Left forelimb (tissue), 1 donor: ENCODE measurements around the gene ATAD3B.
"Not testable (repeated sequence)": the region's sequence is repeated elsewhere in the genome, so short reads cannot be mapped to it uniquely, and the experiment has no call there.

ENCODE experiments used
- DNase-seq: peaks from one replicate; pipeline ENCODE4 v3.0.0-alpha.2; 2018; ENCODE audit warnings: low spot score

Gene ATAD3B

DNA sequence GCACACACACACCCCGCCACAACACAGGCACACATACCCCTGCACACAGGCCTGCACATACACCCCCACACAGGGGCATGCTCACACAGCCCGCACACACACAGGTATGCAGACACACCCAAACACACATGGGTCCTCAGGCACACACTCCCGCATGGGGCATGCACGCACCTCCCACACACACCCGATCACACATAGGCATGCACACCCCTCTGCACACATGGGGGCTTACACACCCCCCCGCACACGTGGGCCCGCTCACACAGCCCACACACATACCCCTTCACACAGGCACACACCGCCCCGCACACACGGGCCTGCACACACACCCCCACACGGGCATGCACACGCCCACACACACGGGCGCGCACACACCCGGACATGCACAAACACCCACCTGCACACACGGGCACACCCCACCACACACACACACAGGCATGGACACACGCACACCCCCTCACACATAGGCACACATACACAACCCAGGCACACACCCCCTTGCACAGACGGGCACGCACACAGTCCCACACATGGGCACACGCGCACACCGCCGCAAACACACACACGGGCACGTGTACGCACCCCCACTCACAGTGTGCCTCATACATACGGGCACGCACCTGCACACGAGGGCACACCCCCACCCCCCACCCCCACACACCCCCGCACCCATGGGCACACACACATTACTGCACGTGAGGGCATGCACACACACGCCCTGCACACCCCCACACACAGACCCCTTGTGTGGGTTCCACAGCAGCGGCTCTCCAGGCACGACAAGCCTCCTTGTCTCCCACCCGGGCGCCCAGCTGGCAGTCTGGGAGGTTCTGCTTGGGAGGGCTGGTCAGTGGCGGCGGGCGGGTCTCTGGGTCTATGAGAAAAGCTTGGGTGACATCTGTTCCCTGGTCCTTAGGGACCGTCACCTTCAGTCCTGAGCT, 8.3 kb downstream of the ATAD3B start:
- no peak for DNase-seq

GRCh38 chr1:1480488-1480867, 8.9 kb downstream of the ATAD3B start:
- DNase-seq, result not testable (repeated sequence)

DNA sequence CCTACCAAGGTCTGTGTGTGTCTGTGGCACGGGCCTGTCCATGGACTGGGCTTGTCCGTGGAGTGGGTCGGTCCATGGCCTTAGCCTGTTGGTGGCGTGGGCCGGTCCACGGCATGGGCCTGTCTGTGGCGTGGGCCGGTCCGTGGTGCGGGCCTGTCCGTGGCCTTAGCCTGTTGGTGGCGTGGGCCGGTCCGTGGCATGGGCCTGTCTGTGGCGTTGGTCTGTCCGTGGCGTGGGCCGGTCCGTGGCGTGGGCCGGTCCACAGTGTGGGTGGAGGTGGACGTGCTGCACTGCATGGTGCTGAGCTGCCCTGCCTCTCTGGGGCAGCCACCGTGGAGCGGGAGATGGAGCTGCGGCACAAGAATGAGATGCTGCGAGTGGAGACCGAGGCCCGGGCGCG, 10.2 kb downstream of the ATAD3B start:
- not testable (repeated sequence) for DNase-seq

DNA sequence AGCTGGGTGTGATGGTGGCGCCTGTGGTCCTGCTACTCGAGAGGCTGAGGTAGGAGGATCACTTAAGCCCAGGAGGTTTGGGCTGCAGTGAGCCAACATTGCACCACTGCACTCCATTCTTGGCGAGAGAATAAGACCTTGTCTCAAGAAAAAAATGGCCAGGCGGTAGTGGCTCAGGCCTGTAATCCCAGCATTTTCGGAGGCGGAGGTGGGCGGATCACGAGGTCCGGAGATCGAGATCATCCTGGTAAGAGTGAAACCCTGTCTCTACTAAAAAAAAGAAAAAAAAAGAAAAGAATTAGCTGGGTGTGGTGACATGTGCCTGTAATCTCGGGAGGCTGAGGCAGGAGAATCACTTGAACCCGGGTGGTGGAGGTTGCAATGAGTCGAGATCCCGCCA, 11.3 kb downstream of the ATAD3B start:
- no peak for DNase-seq

- no peak for DNase-seq
Measured at GRCh38 chr1:1483714-1484113, 12.1 kb downstream of the ATAD3B start.

- not testable (repeated sequence) for DNase-seq
Measured at GRCh38 chr1:1484976-1485750, 13.6 kb downstream of the ATAD3B start.

DNA sequence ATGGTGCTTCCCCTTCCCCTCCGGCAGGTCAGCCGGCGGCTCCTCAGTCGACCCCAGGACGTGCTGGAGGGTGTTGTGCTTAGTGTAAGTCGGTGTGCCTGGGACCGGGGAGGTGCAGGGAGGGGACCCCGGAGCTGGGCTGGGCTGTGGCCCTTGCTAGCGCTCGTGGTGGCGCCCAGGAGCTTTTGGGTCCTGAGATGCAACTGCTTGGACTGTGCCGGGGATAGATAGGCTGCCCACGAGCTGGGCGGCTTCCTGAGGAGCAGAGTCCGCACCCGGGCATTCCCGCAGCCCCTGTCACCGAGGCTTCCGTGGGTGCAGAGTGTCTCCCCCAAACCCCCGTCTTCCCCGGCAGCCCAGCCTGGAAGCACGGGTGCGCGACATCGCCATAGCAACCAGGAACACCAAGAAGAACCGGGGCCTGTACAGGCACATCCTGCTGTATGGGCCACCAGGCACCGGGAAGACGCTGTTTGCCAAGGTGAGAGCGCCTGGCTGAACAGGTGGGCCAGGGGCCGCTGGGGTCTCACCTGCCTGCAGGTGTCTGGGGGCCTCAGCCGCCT, 14.3 kb downstream of the ATAD3B start:
- not testable (repeated sequence) for DNase-seq

DNA sequence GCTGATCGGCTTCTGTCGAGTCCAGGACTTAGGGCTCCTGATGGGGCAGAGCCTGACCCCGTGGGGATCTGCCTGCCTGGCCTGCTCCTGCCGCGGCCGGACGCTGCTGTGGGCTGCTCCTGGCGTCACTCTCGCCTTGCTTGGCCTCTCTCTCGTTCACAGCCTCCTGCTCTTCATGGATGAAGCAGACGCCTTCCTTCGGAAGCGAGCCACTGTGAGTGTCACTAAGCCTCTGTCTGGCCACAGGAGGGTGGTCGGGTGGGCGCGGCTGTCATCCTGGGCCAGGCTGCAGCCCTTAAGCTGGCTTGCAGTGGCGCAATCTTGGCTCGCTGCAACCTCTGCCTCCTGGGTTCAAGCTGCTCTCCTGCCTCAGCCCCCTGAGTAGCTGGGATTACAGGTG, 16.1 kb downstream of the ATAD3B start:
- no peak for DNase-seq

- DNase-seq, result no peak
Measured at GRCh38 chr1:1489231-1489630, 17.7 kb downstream of the ATAD3B start.

DNA sequence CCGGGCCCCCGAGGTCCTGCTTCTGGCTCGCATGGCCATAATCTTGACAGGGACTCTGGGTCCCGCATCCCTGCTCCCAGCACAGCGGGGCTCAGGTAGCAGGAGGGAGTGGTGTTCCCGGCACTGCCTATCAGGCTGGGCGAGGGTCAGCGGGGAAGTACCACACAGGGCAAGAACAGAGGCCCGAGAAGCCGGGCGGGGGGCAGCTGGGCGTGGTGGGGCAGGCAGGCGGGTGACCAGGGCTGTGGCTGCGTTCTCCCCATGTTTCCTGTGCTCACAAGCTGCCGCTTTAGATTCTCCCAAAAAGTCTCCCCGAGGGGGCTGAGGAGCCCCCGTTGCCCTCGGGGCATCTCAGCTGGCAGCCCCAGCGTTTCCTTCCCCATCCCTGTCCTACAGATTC, 18.3 kb downstream of the ATAD3B start:
- DNase-seq, result no peak

DNA sequence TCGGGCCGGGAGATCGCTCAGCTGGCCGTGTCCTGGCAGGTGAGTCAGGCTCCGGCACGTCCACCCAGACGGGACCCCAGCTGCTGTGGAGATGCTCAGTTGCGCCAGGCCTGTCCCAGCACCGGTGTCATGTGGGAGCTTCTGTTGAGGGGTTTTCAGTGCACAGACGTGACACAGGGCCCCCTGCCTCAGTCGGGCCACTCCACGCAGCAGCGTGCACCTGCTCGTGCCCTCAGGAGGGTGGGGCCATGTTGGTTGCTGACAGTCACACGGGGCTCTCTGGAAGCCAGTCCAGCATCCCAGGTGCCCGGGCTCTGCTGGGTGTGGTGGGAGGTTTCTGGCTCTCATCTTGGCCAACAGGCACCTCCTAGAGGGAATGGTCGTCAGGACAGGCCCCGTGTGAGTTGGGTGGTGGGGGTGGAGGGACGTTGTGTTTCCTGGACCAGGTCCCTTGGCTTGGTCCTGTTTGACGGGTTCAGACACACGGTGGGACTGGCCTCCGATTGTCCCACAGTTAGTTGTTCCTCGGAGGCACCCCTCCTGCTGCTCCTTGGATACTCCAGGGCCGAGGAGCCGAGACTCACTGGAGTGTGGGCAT, 19.2 kb downstream of the ATAD3B start:
- DNase-seq, result no peak

- DNase-seq, result no peak
Measured at GRCh38 chr1:1491601-1492000, 20.0 kb downstream of the ATAD3B start.

GRCh38 chr1:1494311-1494710, 22.7 kb downstream of the ATAD3B start:
- not testable (repeated sequence) for DNase-seq

DNA sequence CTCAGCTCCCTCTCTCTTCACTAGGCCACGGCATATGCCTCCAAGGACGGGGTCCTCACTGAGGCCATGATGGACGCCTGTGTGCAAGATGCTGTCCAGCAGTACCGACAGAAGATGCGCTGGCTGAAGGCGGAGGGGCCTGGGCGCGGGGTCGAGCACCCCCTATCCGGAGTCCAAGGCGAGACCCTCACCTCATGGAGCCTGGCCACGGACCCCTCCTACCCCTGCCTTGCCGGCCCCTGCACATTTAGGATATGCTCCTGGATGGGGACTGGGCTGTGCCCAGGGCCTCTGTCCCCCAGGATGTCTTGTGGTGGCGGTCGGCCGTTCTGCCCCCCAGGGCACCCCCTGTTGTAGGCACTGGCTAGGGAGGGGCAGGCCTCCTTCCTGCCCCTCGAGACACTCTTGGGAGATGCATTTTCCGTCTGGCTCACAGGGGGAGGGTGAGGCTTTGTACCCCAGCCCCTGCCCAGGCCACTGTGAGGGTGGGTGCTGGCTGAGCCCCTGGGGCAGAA, 24.0 kb downstream of the ATAD3B start:
- not testable (repeated sequence) for DNase-seq

GRCh38 chr1:1504777-1505365, 33.3 kb downstream of the ATAD3B start:
- not testable (repeated sequence) for DNase-seq

DNA sequence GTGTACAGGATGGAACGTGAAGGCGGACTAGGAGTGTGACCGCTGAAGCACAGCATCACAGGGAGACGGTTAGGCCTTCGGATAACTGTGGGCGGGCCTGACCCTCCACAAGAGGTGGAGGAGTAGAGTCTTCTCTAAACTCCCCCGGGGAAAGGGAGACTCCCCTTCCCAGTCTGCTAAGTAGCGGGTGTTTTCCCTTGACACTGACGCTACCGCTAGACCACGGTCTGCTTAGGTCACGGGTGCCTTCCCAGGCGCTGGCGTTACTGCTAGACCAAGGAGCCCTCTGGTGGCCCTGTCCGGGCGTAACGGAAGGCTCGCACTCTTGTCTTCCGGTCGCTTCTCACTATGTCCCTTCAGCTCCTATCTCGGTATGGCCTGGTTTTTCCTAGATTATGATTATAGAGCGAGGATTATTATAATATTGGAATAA, 33.8 kb downstream of the ATAD3B start:
- DNase-seq, result not testable (repeated sequence)

GRCh38 chr1:1505801-1506200, 34.2 kb downstream of the ATAD3B start:
- not testable (repeated sequence) for DNase-seq

- no peak for DNase-seq
Measured at GRCh38 chr1:1507305-1507704, 35.7 kb downstream of the ATAD3B start.

DNA sequence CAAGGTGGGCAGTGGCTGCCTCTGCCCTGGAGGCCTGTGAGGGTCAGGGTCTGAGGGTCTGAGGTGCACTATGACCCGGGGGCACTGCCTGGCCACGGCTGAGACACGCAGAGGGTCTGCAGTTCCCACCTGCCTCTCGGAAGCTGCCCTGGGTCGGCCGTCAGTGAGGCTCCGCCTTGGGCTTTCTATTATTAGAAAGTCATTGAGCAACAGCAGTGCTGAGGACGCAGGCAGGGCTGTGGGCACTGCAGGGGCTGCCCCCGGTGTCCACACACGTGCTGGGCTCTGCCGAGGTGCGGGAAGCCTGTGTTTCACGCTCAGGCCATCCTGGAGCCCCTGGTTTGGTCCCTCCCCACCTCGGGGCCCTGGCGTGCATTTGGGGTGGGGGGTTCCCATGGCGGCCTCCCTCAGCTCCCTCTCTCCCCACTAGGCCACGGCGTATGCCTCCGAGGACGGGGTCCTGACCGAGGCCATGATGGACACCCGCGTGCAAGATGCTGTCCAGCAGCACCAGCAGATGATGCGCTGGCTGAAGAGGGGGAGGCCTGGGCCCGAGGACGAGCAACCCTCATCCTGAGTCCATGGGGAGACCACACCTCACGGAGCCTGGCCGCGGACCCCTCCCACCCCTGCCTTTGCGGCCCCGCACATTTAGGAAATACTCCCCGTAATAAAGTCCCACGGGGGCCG, 37.4 kb downstream of the ATAD3B start:
- DNase-seq, result not testable (repeated sequence)

DNA sequence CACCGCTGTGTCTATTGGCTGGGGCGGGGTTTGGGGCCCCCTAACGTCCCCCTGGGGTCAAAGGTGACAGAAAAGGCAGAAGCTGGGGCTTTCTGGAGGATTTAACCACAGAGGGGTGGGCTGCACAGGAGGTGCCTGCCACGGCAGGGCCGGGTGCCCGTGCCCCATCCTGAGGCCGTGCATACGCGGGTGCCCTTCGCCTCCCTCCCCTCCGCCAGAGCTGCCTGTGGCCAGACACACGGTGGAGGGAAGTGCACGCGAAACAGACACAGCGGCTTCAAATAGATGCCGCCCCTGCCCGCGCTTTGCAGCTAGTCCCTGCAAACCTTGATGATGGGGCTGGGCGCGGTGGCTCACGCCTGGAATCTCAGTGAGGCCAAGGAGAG, 37.9 kb downstream of the ATAD3B start:
- not testable (repeated sequence) for DNase-seq
